GM18519 (cell line): ENCODE data around the gene DNAJC2.
A peak's percentile ranks its signal among the peaks of the same experiment; 100 is the strongest.
"Not testable (repeated sequence)": the region's sequence is repeated elsewhere in the genome, so short reads cannot be mapped to it uniquely, and the experiment has no call there.

Experiments used
- ATAC-seq: cut with Tn5 transposase; IDR thresholded peaks from one replicate; pipeline ENCODE4 v1.9.1; 2021; ENCODE audit warnings: mild to moderate bottlenecking, moderate library complexity; ENCODE audit not compliant: unreplicated experiment, low FRiP score

Gene DNAJC2

DNA sequence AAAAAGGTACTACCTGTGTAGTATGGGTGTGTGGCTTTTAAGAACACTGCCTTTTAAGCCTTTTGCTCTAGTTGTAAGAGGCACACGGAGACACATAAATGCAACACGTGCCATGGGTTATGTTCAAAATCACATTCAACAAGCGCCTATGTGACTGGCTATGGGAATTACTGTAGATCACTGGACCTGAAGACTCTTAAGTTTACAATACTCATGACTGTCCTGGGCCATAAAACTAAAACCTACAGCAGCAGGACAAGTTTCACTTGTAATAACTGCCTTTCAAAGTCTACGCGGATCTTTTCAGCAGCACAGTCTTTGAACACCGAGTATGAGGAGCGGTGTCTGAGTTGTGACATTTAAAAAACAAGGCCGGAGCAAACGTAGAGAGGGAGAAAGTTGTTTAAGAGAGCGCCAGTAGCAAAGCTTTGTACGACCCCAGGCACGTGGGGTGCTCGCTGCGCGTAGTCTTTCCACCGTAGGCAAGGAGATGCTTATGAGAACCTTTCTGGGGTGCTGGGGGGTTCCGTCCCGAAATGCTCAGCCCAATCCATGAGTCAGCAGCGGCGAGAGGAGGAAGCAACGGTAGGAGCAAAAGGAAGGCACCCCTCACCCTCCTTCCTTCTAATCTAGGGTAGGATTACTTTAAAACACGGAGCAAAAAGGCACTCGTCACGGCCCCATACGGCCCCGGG lies 662 bp downstream of the DNAJC2 start:
- no peak for ATAC-seq

DNA sequence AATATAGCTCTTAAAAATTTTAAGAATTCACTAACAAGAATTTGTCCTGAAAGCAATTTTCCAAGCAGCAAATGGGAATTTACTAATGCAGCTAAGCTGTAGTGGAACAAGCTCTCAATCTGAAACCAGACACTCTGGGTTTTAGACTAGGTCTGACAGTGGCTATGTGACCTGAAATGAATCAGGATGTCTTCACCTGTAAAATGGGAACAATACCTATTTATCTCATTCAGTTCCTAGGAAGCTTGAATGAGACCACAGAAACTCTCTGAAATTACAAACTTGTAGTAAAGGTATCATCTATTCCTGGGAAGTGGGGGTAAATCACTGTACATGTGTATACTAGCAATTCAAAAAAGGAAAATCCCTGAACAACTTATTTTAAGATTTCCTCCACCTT lies 1.2 kb downstream of the DNAJC2 start:
- no peak for ATAC-seq

DNA sequence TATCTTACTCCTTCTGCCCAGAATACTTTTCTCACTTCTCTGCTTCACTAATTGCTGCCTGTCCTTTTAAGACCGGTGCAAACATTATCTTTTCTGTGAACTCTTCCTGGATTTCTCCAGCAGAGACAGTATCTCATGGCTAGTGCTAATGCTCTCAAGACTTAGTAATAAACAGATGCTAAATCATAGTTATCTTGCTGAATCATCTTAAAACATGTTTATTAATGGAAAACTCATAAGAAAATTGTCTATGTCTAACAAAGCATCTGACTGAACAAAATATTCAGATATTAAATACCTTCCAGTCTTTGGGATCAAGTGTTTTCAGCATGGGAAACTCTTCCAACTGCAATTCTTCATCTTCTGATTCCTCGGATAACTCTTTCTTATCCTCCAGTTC lies 3.1 kb downstream of the DNAJC2 start:
- ATAC-seq: no peak

DNA sequence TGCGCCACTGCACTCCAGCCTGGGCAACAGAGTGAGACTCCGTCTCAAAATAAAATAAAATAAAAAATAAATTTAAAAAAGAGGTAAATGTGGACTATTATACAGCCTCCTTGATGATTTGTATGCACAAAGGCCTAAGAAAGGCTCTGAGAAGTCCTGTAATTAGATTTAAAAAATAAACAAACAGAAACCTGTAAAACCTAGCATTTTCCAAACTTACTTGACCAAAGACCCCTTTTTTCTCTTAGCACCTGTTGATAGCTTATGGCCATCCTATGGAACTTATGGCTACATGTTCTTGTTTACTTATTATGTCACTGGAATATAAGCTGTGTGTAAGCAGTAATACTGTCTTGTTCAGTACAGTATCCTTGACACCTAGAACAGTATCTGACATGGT lies 5.7 kb downstream of the DNAJC2 start:
- no peak for ATAC-seq

DNA sequence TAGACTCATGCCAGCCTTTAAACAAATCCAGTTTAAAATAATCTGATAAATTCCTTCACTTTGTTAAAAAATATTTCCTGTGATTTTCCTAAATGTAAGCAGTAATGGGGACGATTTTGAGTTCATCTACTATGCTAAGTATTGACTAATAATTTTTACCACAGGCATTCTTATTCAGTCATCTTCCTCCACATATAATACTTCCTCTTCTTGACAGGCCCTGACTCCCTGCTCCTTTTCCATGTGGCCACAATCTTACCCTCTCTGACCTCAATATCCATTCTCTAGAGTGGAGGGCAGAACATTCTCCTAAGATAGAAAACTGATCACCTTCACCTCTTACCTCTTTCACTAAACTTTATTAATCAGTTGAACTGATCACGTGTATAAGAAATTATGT lies 7.8 kb downstream of the DNAJC2 start:
- ATAC-seq: no peak

DNA sequence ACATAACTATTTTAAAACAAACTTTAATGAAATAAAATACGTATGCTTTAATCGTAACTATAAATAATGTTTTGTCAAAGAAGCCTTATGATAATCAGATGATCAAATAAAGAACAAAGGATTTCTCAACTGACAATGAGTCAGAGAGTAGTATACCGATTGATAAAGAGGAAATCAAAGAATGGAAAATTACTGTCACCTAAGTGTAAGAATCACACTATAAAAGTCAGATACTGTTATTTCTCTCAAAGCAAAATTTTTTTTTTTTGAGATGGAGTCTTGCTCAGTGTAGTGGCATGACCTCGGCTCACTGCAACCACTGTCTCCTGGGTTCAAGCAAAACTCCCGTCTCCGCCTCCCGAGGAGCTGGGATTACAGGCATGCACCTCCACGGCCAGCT lies 18.8 kb downstream of the DNAJC2 start:
- ATAC-seq: no peak

DNA sequence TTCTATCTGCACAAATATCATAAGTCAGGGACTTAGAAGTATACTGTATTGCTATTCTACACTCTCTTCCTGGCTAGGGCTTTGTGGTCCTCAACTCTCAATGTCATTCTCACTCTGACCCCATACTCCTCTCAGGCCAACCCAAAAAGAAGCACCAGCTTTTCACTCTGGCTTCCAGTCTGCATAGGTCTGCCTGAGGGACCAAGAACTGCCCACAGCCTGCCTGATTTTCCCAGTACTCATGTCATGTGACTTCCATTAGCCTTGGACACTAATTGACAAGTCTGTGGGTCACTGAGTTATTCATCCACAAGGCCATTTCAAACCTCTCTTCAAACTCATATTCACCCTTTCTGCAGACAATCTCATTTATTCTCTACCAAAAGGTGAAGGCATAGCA lies 27.6 kb downstream of the DNAJC2 start:
- no peak for ATAC-seq

DNA sequence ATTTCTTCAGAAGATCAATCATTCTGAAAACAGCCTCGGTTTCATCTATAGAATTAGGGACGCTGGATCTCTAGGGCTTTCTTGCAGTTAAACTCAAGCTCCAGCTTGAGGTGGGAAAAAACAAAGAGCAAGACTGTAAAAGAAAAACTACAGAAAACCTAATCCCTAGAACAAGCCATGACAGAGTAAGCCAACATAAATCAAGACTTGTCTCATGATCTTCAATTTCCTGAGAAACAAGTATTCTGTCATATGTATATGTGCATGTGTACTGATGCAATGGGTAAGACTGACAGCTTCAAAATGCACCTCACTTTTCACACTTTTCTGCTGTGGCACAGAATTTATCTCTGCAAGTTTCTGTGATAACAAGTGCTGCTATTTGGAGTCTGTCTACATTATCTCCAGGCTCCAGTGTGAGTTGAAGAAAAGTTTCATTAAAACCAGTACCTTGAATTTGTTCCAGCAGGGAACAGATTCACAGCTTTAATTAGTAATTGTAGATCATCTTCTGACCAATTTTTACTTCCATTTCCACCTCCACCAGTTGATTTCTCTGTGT lies 28.1 kb downstream of the DNAJC2 start:
- ATAC-seq: no peak

DNA sequence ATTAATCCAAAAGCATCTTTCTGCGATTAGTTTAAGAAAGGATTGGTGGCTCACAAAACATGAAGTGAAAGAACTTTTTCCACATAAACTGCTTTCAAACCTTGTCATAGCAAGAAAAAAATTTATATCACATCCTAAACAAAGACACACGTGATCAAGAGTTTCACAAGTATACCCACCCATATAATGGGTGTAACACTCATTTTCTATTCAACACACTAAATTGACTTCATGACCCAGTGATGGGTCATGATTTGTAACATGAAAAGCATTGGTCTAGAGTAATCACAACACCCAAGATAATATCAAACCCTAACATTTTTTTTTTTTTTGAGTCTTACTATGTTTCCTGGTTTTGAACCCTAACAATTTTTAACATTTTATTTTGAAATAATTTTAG lies 29.7 kb downstream of the DNAJC2 start:
- no peak for ATAC-seq

DNA sequence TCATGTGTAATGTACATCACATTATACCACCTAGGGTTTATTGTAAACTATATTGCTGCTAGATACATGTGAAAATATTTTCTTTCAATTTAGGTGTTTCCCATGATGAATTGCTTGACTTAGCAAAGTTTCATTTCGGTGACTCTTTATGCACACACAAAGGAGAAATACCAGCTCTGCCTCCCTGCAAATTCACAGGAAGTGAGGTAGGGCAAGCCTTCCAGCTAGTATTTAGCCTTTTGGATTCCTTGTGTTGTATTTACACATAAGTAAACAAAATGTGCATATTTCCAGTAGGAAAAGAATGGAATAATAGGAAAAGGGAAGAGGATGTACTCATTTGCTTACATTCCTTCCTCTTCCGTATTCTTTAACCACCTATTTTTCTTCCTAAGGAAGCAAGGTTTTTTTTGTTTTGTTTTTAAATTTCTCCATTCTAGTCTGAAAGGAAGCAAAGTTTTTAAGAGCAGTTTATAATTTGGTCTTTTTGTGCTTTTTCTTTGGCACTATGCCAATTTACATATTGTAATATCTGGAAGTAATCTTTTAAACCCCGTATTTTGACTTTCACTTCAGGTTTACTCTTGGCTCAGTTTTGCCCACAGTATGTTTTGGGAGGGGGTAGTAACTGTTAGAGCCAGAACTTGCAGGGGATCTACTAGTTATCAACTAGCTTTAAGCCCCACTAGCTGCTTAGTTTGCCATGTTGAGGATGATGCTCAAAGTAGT lies 36.9 kb downstream of the DNAJC2 start:
- ATAC-seq: no peak

DNA sequence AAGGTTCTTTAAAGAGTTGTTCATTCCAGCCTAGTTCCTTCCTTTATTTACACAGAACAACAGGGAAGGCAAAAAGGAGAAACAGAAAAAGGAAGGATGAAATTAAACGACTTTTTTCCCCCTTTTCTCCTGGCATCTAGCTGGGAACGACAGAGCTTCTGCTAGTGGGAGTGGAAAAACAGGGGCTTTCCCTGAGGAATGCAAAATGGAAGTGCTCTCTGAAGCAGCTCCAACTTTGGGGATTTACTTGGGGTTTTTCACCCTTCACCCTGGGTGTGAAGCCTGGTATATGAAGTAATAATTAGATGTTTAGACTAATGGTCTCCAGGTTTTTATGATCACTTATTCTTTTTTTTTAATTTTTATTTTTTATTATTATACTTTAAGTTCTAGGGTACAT lies 43.1 kb downstream of the DNAJC2 start:
- ATAC-seq: no peak

DNA sequence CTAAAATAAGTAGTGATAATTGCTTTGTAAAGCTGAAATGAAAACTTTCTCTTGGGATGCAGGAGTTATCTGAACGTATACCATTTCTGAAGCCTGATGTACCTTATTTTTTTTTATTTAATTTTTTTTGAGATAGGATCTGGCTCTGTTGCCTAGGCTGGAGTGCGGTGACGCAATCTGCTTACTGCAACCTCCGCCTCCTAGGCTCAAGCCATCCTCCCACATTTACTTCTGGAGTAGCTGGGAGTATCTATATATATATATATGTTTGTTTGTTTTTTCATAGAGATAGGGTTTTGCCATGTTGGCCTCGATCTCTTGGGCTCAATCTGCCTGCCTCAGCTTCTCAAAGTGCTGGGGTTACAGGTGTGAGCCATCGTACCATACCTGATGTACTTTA lies 44.9 kb downstream of the DNAJC2 start:
- ATAC-seq: no peak

DNA sequence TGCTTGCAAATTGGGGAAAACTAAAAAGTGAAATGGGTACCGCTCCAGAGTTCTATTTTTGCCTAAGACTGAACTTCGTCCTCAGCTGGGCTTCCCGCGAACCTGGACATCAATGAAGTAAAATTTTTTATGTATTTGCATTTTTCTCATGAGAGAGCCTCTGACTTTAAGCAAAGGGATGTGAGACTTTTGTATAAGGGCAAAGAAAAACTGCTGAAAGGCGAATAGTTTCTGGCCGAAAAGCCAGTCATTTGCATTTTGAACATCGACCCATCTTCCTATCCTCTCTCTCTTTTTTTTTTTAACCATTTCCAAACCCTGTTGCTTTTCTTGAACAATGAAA lies 46.8 kb downstream of the DNAJC2 start:
- peak; percentile 7 for ATAC-seq

DNA sequence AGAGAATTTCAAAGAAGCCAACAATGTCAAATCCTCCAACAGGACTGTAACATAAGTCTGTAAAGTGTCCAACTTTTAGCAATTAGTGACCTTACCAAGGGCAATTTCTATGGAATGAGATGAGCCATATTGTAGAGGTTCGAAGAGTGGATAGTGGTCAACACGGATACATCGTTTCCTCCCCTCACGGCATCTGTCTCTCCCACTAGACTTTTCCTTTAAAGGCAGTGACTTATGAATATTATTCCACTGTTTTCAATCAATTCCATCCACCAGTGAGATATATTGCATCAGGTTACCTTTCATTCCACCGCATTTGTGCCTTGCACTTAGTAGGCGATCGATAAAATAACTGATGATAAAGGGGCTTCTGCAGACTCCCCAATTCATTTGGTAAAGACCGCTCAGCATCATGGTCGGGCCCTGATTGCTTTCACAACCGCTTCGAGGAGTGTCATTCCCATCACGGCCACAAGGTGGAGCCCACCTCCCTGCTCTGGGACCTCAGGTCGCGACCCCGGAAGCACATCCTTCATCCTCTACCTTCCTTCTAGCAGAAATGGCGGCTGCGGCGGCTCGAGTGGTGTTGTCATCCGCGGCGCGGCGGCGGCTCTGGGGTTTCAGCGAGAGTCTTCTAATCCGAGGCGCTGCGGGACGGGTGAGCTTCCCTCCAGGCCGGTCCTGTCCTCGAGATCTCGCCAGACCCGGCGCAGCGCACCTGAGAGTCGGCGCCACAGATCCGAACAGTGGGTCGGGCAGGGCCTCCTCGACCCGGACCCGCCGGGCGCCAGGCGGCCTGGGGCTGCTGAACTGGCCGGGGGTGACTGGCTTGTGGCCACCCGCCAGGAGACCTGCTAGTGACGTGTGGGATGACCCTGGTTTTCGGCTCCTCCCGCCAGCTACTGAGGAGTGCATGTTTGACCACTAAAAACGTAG lies 47.4 kb downstream of the DNAJC2 start, which contains the start of gene PMPCB:
Gene PMPCB, plus strand, starts transcription at position 535 of the 936 bp plus-strand sequence. Its CDS starts 25 bp downstream, at position 560.
- peak; percentile 84 for ATAC-seq

DNA sequence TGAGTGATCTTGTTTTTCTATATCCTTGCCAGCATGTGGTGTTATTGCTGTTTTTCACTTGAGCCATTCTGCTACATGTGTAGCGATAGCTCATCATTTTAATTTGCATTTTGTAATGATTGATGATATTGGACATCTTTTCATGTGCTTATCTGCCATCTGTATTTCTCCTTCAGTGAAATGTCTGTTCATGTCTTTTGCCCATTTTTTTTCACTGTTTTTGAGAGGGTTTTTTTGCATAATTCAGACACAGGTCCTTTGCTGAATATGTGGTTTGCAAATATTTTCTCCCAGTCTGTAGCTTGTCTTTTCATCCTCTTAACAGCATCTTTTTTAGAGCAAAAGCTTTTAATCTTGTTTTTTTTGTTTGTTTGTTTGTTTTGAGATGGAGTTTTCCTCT lies 51.0 kb downstream of the DNAJC2 start:
- ATAC-seq: no peak

DNA sequence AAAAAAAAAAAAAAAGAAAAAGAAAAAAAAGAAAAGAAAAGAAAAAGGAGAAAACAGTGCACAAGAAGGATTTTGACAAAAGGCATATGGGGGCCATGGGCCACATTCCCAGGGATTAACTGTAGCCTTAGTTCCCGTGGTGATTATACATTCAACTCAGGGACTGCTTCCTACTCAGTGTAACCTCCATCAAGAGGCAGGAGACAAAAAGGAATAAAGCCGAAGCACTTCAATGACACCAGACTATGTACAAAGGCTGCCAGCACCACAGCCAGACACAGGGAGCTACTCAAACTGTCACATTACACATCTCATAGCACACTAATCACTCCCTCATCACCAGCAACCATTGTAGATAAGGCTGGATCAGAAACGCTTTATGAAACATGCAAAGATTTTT lies 52.4 kb downstream of the DNAJC2 start:
- ATAC-seq: no peak

DNA sequence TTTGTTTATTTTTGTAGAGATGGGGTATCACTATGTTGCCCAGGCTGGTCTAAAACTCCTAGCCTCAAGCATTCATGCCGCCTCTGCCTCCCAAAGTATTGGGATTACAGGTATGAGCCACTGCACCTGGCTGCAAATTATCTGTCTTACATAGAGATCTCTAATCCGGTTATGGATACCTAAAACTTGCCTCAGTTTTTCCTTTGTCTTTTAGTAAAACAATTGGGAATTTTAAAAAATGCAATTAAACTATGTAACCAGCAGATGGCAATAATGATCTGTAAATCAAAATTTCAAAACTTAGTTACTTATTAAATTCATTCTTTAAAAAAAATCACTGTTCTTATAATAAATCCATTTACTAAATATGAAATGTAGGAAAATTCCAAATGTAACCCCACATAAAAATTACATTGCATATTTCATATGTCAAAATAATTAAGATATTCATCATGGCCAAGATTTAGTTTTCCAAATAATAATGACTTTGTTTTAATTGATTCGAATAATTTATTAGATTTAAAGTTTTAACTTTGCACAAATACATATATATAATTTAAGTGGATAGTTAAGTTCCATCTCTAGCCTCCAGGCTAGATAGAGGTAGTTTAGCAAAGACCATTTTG lies 61.7 kb downstream of the DNAJC2 start:
- not testable (repeated sequence) for ATAC-seq

DNA sequence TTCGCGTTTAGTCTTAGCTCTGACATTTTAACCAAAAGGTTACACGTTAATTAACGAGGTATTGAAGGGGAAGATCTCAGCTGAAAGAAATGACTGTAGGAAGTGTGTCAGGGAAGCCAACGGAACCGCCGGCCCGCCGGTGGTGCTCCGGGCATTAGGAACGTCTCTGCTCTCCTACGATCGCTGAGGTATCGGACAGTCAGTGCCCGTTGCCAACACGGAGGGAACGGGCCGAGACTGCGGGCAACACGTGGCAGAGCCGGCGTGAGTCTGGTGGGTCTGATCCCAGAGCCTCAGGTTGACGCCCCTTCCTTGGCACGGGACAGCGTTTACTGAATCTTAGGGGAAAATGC lies 63.8 kb downstream of the DNAJC2 start:
- ATAC-seq: peak; percentile 19

DNA sequence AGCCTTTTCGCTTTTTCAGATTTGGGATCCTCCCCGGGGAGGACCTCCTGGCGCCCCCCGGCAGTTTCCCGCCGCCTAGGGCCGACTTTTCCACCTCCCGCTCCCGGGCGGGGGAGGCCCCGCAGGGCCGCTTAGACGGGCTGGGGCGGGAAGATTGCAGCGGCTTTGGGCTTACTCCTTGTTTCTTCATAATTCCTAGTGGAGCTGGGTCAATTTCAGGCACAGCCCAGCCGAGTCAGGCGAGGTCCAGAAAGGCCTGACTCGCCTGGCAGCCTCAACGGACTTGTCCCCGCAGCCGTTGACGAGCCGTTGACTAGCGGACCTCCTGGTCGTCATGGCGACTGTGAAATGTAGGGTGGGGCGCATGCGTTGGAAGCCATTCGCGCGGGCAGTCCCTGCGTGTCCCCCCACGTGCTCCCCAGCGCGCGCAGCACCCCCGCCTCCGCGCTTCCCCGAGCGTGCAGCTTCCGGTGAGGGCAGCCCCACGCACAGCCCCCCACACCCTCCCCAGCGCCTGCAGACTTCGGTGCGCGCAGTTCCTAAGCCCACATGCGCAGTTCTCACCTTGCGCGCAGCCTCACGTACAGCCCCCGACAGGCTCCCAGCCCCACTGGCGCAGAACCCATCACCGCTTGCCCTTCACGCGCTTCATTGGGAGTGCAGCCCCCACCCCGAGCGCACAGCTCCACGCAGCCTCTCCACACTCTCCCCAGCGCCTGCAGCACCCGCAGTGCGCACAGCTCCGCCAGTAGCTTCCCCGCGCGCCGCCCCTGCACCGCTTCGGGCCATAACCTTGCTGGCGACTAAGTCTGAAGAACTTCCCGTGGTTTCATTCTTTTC lies 64.4 kb downstream of the DNAJC2 start:
- peak; percentile 92 for ATAC-seq

DNA sequence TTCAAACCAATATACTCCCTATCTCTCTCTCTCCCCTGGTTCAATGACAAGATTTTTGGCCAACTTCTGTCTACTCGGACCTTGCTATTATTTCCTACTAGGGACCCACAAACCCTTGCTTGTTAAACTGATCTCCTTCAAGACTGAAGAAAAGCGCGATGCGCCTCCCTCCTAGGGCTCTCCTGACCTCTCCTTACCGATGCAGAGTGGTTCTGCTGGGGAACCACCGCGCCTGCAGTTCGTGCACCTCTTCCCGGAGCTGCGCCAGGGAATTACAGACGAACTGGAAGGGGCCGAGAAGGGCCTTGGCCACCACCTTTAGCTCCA lies 65.0 kb downstream of the DNAJC2 start:
- peak; percentile 19 for ATAC-seq
